IMR-90 (cell line): ENCODE results near the gene HADHA. TPM values are rescaled to one million over a fixed set of nuclear protein-coding genes. Genes with fewer than 3 reads are reported as not detected.

Experiments
- ATAC-seq: fragments of 200-7000 bp; cut with Tn5 transposase; 2 replicates; pipeline ENCODE4 v1.9.1; 2020; ENCODE audit warnings: low read depth, mild to moderate bottlenecking, moderate library complexity
- BruUV-seq: library from RNA; stranded (reverse); fragments of 400-500 nt; replicated peaks from 2 replicates; lab custom pipeline; 2021; lab: Mats Ljungman, UMichigan
- CTCF ChIA-PET: fragments of 300-600 bp; formaldehyde crosslinking; extraction: SDS; loops from one replicate; lab custom pipeline; 2021; ENCODE audit warnings: antibody characterized with exemption; lab: Yijun Ruan, JAX
- POLR2A ChIA-PET: fragments of 300-600 bp; sonication (Branson Sonifier 250); formaldehyde crosslinking; loops from one replicate; lab custom pipeline; 2022; ENCODE audit warnings: antibody characterized with exemption; ENCODE audit not compliant: unreplicated experiment; lab: Charles Lee
- DNase-seq: peaks from one replicate; pipeline ENCODE4 v3.0.0; 2013
- H2AFZ ChIP-seq: replicated peaks from 2 replicates; pipeline ENCODE3; 2013; ENCODE audit warnings: low read length, mild to moderate bottlenecking; ENCODE audit not compliant: poor library complexity
- H2AK5ac ChIP-seq: 2 replicates; pipeline ENCODE4 v1.6.1; 2013; ENCODE audit warnings: low read depth, low read length, inconsistent platforms
- H2AK9ac ChIP-seq: replicated peaks from 2 replicates; pipeline ENCODE3; 2013; ENCODE audit warnings: mild to moderate bottlenecking, low read depth, low read length, moderate library complexity; ENCODE audit not compliant: poor library complexity
- H2BK120ac ChIP-seq: 2 replicates; pipeline ENCODE4 v1.6.1; 2013; ENCODE audit warnings: low read depth, low read length, inconsistent platforms
- H2BK15ac ChIP-seq: 3 replicates; pipeline ENCODE4 v1.6.1; 2013; ENCODE audit warnings: low read depth, low read length, inconsistent platforms
- H2BK20ac ChIP-seq: 2 replicates; pipeline ENCODE4 v1.6.1; 2013; ENCODE audit warnings: low read depth, mild to moderate bottlenecking, inconsistent platforms, low read length, moderate library complexity
- H2BK5ac ChIP-seq: 2 replicates; pipeline ENCODE4 v1.6.1; 2013; ENCODE audit warnings: mild to moderate bottlenecking, low read depth, low read length, inconsistent platforms; ENCODE audit not compliant: poor library complexity, severe bottlenecking
- H3K14ac ChIP-seq: replicated peaks from 2 replicates; pipeline ENCODE4 v1.6.1; 2013; ENCODE audit warnings: low read depth, low read length, inconsistent platforms
- H3K18ac ChIP-seq: 2 replicates; pipeline ENCODE4 v1.6.1; 2013; ENCODE audit warnings: low read depth, low read length, control low read depth
- H3K23ac ChIP-seq: 2 replicates; pipeline ENCODE4 v1.6.1; 2013; ENCODE audit warnings: low read depth, low read length, inconsistent platforms
- H3K27ac ChIP-seq: 2 replicates; pipeline ENCODE4 v1.5.1; 2013; ENCODE audit warnings: mild to moderate bottlenecking, control low read depth, low read length; ENCODE audit not compliant: insufficient read depth
- H3K27me3 ChIP-seq: 2 replicates; pipeline ENCODE4 v1.6.1; 2013; ENCODE audit warnings: low read length; ENCODE audit not compliant: control insufficient read depth, insufficient read depth
- H3K36me3 ChIP-seq: 2 replicates; pipeline ENCODE4 v1.6.1; 2013; ENCODE audit warnings: low read length, mixed read lengths; ENCODE audit not compliant: control insufficient read depth, insufficient read depth
- H3K4ac ChIP-seq: 2 replicates; pipeline ENCODE4 v1.6.1; 2013; ENCODE audit warnings: low read depth, low read length, inconsistent platforms
- H3K4me1 ChIP-seq: 2 replicates; pipeline ENCODE4 v1.6.1; 2013; ENCODE audit warnings: low read length, mixed read lengths; ENCODE audit not compliant: control insufficient read depth, insufficient read depth
- H3K4me2 ChIP-seq: 2 replicates; pipeline ENCODE4 v1.6.1; 2013; ENCODE audit warnings: low read depth, mild to moderate bottlenecking, control low read depth, low read length, moderate library complexity
- H3K4me3 ChIP-seq: 2 replicates; pipeline ENCODE4 v1.5.1; 2013; ENCODE audit warnings: low read depth, mild to moderate bottlenecking, control low read depth, low read length, moderate library complexity; ENCODE audit not compliant: insufficient read depth
- H3K56ac ChIP-seq: 2 replicates; pipeline ENCODE4 v1.6.1; 2013; ENCODE audit warnings: low read length, inconsistent platforms; ENCODE audit not compliant: insufficient read depth; ENCODE audit errors: extremely low read depth
- H3K79me1 ChIP-seq, 2 experiments: 2 replicates each; pipeline ENCODE4 v1.6.1; 2013; ENCODE audit warnings: low read length in 2 of 2, inconsistent platforms in 1 of 2, low read depth in 1 of 2
- H3K9ac ChIP-seq: 2 replicates; pipeline ENCODE4 v1.6.1; 2013; ENCODE audit warnings: low read depth, low read length, control low read depth
- H3K9me1 ChIP-seq: 2 replicates; pipeline ENCODE4 v1.6.1; 2013; ENCODE audit warnings: low read length, inconsistent platforms; ENCODE audit not compliant: insufficient read depth
- H3K9me3 ChIP-seq: 2 replicates; pipeline ENCODE4 v1.6.1; 2013; ENCODE audit warnings: low read length; ENCODE audit not compliant: control insufficient read depth, insufficient read depth
- H4K20me1 ChIP-seq: 2 replicates; pipeline ENCODE4 v1.6.1; 2013; ENCODE audit warnings: low read length, inconsistent platforms; ENCODE audit not compliant: insufficient read depth
- H4K5ac ChIP-seq: 2 replicates; pipeline ENCODE4 v1.6.1; 2013; ENCODE audit warnings: mild to moderate bottlenecking, low read depth, low read length, control low read depth
- H4K8ac ChIP-seq, 2 experiments: 2 replicates each; pipeline ENCODE4 v1.6.1; 2013; ENCODE audit warnings: low read depth in 2 of 2, low read length in 2 of 2, control low read depth in 1 of 2, inconsistent platforms in 1 of 2
- H4K91ac ChIP-seq: 2 replicates; pipeline ENCODE4 v1.6.1; 2013; ENCODE audit warnings: low read depth, low read length, inconsistent platforms; ENCODE audit not compliant: insufficient read depth
- BHLHE40 ChIP-seq: fragments of 150-350 bp; IDR thresholded peaks from 2 replicates; pipeline ENCODE4 v1.6.1; 2016; ENCODE audit warnings: mild to moderate bottlenecking, low read depth, low read length
- CEBPB ChIP-seq: IDR thresholded peaks from 2 replicates; pipeline ENCODE4 v1.6.1; 2012; ENCODE audit warnings: low read depth, low read length, improper control_type of control experiment
- CHD1 ChIP-seq: IDR thresholded peaks from 2 replicates; pipeline ENCODE4 v1.6.1; 2012; ENCODE audit warnings: low read depth, low read length, improper control_type of control experiment
- FOS ChIP-seq: fragments of 150-350 bp; IDR thresholded peaks from 2 replicates; pipeline ENCODE4 v1.6.1; 2016; ENCODE audit warnings: low read depth, low read length
- MAFK ChIP-seq: IDR thresholded peaks from 2 replicates; pipeline ENCODE4 v1.6.1; 2012; ENCODE audit warnings: low read depth, low read length, improper control_type of control experiment
- MAZ ChIP-seq: IDR thresholded peaks from 2 replicates; pipeline ENCODE4 v1.6.1; 2012; ENCODE audit warnings: low read depth, mild to moderate bottlenecking, low read length, improper control_type of control experiment, moderate library complexity, borderline replicate concordance
- MXI1 ChIP-seq: IDR thresholded peaks from 2 replicates; pipeline ENCODE4 v1.6.1; 2012; ENCODE audit warnings: low read depth, mild to moderate bottlenecking, low read length, moderate library complexity, borderline replicate concordance
- NFE2L2 ChIP-seq: fragments of 150-350 bp; IDR thresholded peaks from 2 replicates; pipeline ENCODE4 v1.6.1; 2016; ENCODE audit warnings: low read depth, mild to moderate bottlenecking, low read length
- POLR2A ChIP-seq: IDR thresholded peaks from 2 replicates; pipeline ENCODE4 v1.6.1; 2012; ENCODE audit warnings: mild to moderate bottlenecking, low read depth, low read length
- RAD21 ChIP-seq: IDR thresholded peaks from 2 replicates; pipeline ENCODE4 v1.6.1; 2012; ENCODE audit warnings: low read length, improper control_type of control experiment
- RCOR1 ChIP-seq: IDR thresholded peaks from 2 replicates; pipeline ENCODE4 v1.6.1; 2012; ENCODE audit warnings: mild to moderate bottlenecking, low read length, improper control_type of control experiment; ENCODE audit not compliant: insufficient replicate concordance
- RFX5 ChIP-seq: IDR thresholded peaks from 2 replicates; pipeline ENCODE4 v1.8.0; 2012; ENCODE audit warnings: low read depth, mild to moderate bottlenecking, low read length, moderate library complexity
- SMC3 ChIP-seq: fragments of 150-350 bp; IDR thresholded peaks from 2 replicates; pipeline ENCODE4 v1.6.1; 2016; ENCODE audit warnings: low read depth, mild to moderate bottlenecking, antibody characterized with exemption, low read length, moderate library complexity
- WGBS, 2 experiments: methylation state at CpG; one replicate each; pipeline versions ENCODE4 v1.1.5 to v1.1.7; 2013; ENCODE audit warnings: missing lambda C conversion rate in 2 of 2; ENCODE audit not compliant: insufficient read length in 1 of 2; ENCODE audit errors: extremely low coverage in 2 of 2; 5-methylcytosine and 5-hydroxymethylcytosine counted together
- dilution Hi-C: fragments of 300-500 bp; cut with HindIII; formaldehyde crosslinking; loops from one replicate; pipeline ENCODE4 v1.14.3; 2018; ENCODE audit warnings: low sequenced_read_pairs; ENCODE audit not compliant: unreplicated experiment
- in situ Hi-C: fragments of 300-500 bp; cut with MboI; formaldehyde crosslinking; loops from 3 replicates; pipeline ENCODE4 v1.14.3; 2019; ENCODE audit warnings: low sequenced_read_pairs, inconsistent platforms, mixed read lengths
- intact Hi-C: fragments of 100-400 bp; cut with micrococcal nuclease; formaldehyde crosslinking; loops from 2 replicates; pipeline ENCODE4 v1.10.0; 2022
- polyA plus RNA-seq, 3 experiments: library from polyadenylated mRNA; depleted of rRNA; stranded (reverse); fragments of >200 nt; gene quantifications; 2 replicates each; pipeline ENCODE4 v1.2.3, GENCODE V29; 2012; ENCODE audit warnings: low replicate concordance in 1 of 3
- total RNA-seq: library from RNA; depleted of rRNA; stranded (reverse); fragments of >200 nt; gene quantifications from 2 replicates; pipeline ENCODE4 v1.2.3, GENCODE V29; 2012
- TF ChIP-seq, protein P1 (sequence below): fragments of 150-350 bp; IDR thresholded peaks from 2 replicates; pipeline ENCODE4 v1.6.1; 2016; ENCODE audit warnings: low read depth, mild to moderate bottlenecking, low read length, moderate library complexity, borderline replicate concordance
- TF ChIP-seq, protein P2 (sequence below): conservative IDR thresholded peaks from 2 replicates; pipeline ENCODE4 v1.5.1; 2012; ENCODE audit warnings: mild to moderate bottlenecking, low read depth, low read length, improper control_type of control experiment
- TF ChIP-seq, protein P3 (sequence below): fragments of 150-350 bp; IDR thresholded peaks from 2 replicates; pipeline ENCODE4 v1.6.1; 2017; ENCODE audit warnings: mild to moderate bottlenecking, antibody characterized with exemption, low read length, low read depth

Gene HADHA
- total and polyA plus RNA-seq, 2 of the 4 experiments (the other 2 are of a cell fraction) = 52.7 to 111 TPM

DNA sequence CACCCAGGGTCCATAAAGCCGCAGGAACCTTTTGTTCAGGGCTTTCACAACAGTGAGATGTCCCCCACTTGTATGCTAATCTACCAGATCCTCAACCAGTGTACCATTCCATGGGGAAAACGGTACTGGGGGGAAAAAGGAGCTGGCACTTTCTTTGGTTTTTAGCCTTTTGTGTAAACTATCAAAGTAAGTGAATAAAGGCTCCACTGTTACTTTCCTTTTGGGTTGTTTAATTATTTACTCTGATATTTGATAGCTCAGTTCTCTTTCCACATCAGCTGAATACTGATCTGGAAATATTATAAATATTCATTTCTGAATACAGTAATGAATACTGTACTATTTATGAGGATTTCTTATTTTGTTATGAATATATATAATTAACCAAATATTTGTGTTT lies 20.3 kb downstream of the HADHA start:
- no peak overlapping the region for H3K18ac ChIP-seq
- H3K79me1 ChIP-seq = peaks cover 8 to 20% of the 10 kb centered on the region in 2 experiments
- no TSS peak for BruUV-seq
- no peak overlapping the region for H2BK120ac ChIP-seq
- H3K4me3 ChIP-seq = no peak overlapping the region
- H2AK5ac ChIP-seq = no peak overlapping the region
- POLR2A ChIA-PET = no interaction called here
- no peak overlapping the region for H2BK20ac ChIP-seq
- no peak overlapping the region for H3K23ac ChIP-seq
- H2AK9ac ChIP-seq = no peak overlapping the region
- H3K56ac ChIP-seq = no peak overlapping the region
- TF ChIP-seq CEBPB (no peak), CHD1 (no peak), MXI1 (no peak), POLR2A (no peak), FOS (no peak), RFX5 (no peak), SMC3 (no peak), RCOR1 (no peak), RAD21 (no peak), MAFK (no peak), MAZ (no peak), NFE2L2 (no peak), BHLHE40 (no peak)
- TF ChIP-seq, protein P1, sequence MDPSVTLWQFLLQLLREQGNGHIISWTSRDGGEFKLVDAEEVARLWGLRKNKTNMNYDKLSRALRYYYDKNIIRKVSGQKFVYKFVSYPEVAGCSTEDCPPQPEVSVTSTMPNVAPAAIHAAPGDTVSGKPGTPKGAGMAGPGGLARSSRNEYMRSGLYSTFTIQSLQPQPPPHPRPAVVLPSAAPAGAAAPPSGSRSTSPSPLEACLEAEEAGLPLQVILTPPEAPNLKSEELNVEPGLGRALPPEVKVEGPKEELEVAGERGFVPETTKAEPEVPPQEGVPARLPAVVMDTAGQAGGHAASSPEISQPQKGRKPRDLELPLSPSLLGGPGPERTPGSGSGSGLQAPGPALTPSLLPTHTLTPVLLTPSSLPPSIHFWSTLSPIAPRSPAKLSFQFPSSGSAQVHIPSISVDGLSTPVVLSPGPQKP = no peak
- TF ChIP-seq, protein P2, sequence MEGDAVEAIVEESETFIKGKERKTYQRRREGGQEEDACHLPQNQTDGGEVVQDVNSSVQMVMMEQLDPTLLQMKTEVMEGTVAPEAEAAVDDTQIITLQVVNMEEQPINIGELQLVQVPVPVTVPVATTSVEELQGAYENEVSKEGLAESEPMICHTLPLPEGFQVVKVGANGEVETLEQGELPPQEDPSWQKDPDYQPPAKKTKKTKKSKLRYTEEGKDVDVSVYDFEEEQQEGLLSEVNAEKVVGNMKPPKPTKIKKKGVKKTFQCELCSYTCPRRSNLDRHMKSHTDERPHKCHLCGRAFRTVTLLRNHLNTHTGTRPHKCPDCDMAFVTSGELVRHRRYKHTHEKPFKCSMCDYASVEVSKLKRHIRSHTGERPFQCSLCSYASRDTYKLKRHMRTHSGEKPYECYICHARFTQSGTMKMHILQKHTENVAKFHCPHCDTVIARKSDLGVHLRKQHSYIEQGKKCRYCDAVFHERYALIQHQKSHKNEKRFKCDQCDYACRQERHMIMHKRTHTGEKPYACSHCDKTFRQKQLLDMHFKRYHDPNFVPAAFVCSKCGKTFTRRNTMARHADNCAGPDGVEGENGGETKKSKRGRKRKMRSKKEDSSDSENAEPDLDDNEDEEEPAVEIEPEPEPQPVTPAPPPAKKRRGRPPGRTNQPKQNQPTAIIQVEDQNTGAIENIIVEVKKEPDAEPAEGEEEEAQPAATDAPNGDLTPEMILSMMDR = no peak
- TF ChIP-seq, protein P3, sequence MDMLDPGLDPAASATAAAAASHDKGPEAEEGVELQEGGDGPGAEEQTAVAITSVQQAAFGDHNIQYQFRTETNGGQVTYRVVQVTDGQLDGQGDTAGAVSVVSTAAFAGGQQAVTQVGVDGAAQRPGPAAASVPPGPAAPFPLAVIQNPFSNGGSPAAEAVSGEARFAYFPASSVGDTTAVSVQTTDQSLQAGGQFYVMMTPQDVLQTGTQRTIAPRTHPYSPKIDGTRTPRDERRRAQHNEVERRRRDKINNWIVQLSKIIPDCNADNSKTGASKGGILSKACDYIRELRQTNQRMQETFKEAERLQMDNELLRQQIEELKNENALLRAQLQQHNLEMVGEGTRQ = no peak
- H3K14ac ChIP-seq = no peak overlapping the region
- H3K27ac ChIP-seq = no peak overlapping the region
- ATAC-seq (peak; percentile 32), DNase-seq (no peak)
- no peaks in the 10 kb centered on the region for H3K27me3 ChIP-seq
- CTCF ChIA-PET = no interaction called here
- no peak overlapping the region for H3K4me2 ChIP-seq
- H3K4ac ChIP-seq = no peak overlapping the region
- WGBS, 2 experiments = no CpG with 5 or more reads among the region's 2 CpGs
- in situ Hi-C loops = no loop called here
- H3K9ac ChIP-seq = no peak overlapping the region
- peaks cover 7% of the 10 kb centered on the region; the same call in 1 of the 2 replicates for H3K9me1 ChIP-seq
- H4K5ac ChIP-seq = no peak overlapping the region
- H2BK5ac ChIP-seq = no peak overlapping the region
- no peak overlapping the region for H4K91ac ChIP-seq
- intact Hi-C loops = no loop called here
- H2AFZ ChIP-seq = no peak overlapping the region
- H3K36me3 ChIP-seq = peaks cover 26% of the 10 kb centered on the region
- no peak overlapping the region for H2BK15ac ChIP-seq
- dilution Hi-C loops = no loop called here
- no peaks in the 10 kb centered on the region for H3K9me3 ChIP-seq
- no peaks in the 10 kb centered on the region for H4K20me1 ChIP-seq
- H4K8ac ChIP-seq = no peak overlapping the region
- no peaks in the 10 kb centered on the region for H3K4me1 ChIP-seq
